ENCODE data around the gene CST7.
"Not testable (repeated sequence)": the region's sequence is repeated elsewhere in the genome, so short reads cannot be mapped to it uniquely, and the experiment has no call there.

CST7 gene

DNA sequence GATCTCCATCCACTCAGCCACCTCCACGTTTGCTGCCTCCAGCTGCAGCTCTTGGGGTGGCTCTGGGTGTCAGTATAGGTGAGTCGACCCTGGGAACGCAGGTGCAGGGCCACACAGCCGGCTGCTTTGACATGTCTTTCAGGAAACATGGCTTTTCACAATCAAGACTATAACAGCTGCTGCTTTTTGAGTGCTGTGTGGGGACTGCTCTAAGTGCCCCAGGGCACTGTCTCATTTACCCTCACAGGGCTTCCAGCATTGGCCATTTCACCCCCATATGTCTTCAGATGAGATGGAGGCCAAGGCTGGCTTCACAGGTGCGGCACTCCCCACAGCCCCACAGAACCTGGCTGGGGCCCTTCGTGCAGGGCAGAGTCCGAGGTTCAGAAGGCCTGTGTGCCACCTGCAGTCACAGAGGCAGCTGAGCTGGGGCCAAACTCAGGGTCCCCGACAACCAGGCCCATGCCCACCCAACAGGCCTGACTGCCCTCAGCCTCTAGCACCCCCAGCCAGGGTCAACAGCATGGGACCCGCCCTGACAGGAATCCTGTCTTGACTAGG lies 14.9 kb upstream of the CST7 start:
- DNase-seq (no peak), ATAC-seq (replicated peaks) (no peak)
- H3K9me3 Mint-ChIP-seq: no peaks in the 10 kb centered on the region
- no peak overlapping the region for H3K4me3 Mint-ChIP-seq
- no peaks in the 10 kb centered on the region for H3K27me3 Mint-ChIP-seq
- H3K27ac Mint-ChIP-seq: peak overlapping the region in 1 of 2 donors; percentile 49
- peaks cover 47 to 57% of the 10 kb centered on the region in 2 donors for H3K4me1 Mint-ChIP-seq (ENCODE audit: low read depth in 2 of 2)
- peaks cover 11% of the 10 kb centered on the region for H3K36me3 Mint-ChIP-seq (ENCODE audit: insufficient read depth)

- Mint-ChIP-seq H3K9me3 (no peaks in the 10 kb centered on the region), H3K4me3 (no peak overlapping the region), H3K4me1 (ENCODE audit: low read depth in 2 of 2) (peaks cover 47 to 56% of the 10 kb centered on the region in 2 donors), H3K27ac (peak overlapping the region in 1 of 2 donors; percentile 49), H3K27me3 (no peaks in the 10 kb centered on the region), H3K36me3 (ENCODE audit: insufficient read depth) (peaks cover 11% of the 10 kb centered on the region)
- DNase-seq (no peak), ATAC-seq (replicated peaks) (no peak)
Observed at GRCh38 chr20:24934716-24935115, 14.4 kb upstream of the CST7 start.

- Mint-ChIP-seq H3K27ac (peak overlapping the region in 1 of 2 donors; percentile 41), H3K27me3 (no peaks in the 10 kb centered on the region), H3K36me3 (ENCODE audit: insufficient read depth) (peaks cover 7% of the 10 kb centered on the region), H3K4me3 (no peak overlapping the region), H3K4me1 (ENCODE audit: low read depth in 2 of 2) (peaks cover 43 to 52% of the 10 kb centered on the region in 2 donors), H3K9me3 (no peaks in the 10 kb centered on the region)
- ATAC-seq (replicated peaks) (no peak), DNase-seq (no peak)
Observed at GRCh38 chr20:24935140-24935539, 13.9 kb upstream of the CST7 start.

DNA sequence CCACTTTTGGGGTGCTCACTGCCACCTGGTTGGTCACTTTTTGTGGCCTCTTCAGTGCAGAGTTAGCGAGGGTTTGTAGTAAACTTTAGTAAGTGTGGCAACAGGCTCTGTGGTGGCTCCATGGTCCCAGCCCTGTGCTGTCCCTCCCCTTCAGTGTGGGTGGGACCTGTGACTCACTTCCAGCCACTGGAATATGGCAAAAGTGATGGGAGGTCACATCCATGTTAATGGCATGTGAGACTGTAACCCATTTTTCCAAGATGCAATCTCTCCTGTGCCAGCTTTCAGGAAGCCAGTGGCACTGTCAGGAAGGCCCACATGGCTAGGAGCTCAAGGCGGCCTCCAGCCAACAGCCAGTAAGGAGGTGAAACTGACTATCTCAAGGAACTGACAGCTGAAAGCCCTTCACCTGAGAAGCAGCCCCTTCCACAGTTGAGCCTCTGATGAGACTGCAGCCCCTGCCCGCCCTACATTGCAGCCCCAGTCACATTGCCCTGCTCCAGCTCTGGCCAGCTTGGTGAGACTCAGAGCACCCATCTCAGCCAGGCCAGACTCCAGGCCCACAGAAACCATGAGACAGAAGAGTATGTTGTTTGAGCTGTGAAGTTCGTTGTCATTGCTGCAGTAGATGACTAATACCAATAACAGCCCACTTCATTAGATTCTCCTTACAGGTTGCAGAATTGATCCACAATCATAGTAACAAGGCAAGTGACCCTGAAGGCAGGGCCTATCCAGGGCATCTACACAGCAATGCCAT lies 13.1 kb upstream of the CST7 start:
- DNase-seq: no peak
- no peaks in the 10 kb centered on the region for H3K9me3 Mint-ChIP-seq
- ATAC-seq (replicated peaks): no peak
- no peak overlapping the region for H3K4me3 Mint-ChIP-seq
- H3K4me1 Mint-ChIP-seq (ENCODE audit: low read depth in 2 of 2): peaks cover 36 to 44% of the 10 kb centered on the region in 2 donors
- peak overlapping the region; percentile 41 to 49 for H3K27ac Mint-ChIP-seq
- H3K36me3 Mint-ChIP-seq (ENCODE audit: insufficient read depth): peaks cover 5% of the 10 kb centered on the region
- no peaks in the 10 kb centered on the region for H3K27me3 Mint-ChIP-seq

- Mint-ChIP-seq H3K4me3 (no peak overlapping the region), H3K27ac (peak overlapping the region; percentile 41 to 49), H3K36me3 (ENCODE audit: insufficient read depth) (no peaks in the 10 kb centered on the region), H3K4me1 (ENCODE audit: low read depth in 2 of 2) (peaks cover 28 to 37% of the 10 kb centered on the region in 2 donors), H3K27me3 (no peaks in the 10 kb centered on the region), H3K9me3 (no peaks in the 10 kb centered on the region)
- ATAC-seq (replicated peaks) (no peak), DNase-seq (no peak)
Observed at GRCh38 chr20:24936526-24937407, 12.3 kb upstream of the CST7 start.

- H3K4me3 Mint-ChIP-seq: no peak overlapping the region
- no peak for ATAC-seq (replicated peaks)
- no peaks in the 10 kb centered on the region for H3K27me3 Mint-ChIP-seq
- peaks cover 23 to 34% of the 10 kb centered on the region in 2 donors for H3K4me1 Mint-ChIP-seq (ENCODE audit: low read depth in 2 of 2)
- no peak for DNase-seq
- no peak overlapping the region for H3K27ac Mint-ChIP-seq
- H3K36me3 Mint-ChIP-seq (ENCODE audit: insufficient read depth): no peaks in the 10 kb centered on the region
- H3K9me3 Mint-ChIP-seq: no peaks in the 10 kb centered on the region
Observed at GRCh38 chr20:24937579-24937978, 11.5 kb upstream of the CST7 start.

GRCh38 chr20:24938498-24938897 lies 10.6 kb upstream of the CST7 start:
- ATAC-seq (replicated peaks): no peak
- Mint-ChIP-seq H3K27me3 (no peaks in the 10 kb centered on the region), H3K27ac (no peak overlapping the region), H3K4me1 (ENCODE audit: low read depth in 2 of 2) (peaks cover 18 to 28% of the 10 kb centered on the region in 2 donors), H3K9me3 (no peaks in the 10 kb centered on the region), H3K36me3 (ENCODE audit: insufficient read depth) (no peaks in the 10 kb centered on the region), H3K4me3 (no peak overlapping the region)
- no peak for DNase-seq

DNA sequence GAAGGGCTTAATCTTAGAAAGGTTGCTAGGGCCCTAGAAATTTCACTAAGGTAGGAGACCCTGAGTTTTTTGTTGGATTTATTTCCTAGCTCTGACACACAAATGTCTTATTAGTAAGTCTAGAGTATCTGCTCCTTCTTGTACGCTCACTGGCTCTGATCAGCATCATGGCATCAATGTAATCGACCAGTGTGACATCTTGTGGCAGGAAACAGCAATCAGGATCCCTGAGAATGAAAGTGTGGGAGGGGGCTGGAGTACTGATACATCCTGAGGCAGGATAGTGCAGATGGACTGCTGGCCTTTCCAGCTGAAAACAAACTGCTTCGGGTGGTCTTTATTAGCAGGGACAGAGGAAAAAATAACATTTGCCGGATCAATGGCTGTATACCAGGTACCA lies 10.0 kb upstream of the CST7 start:
- Mint-ChIP-seq H3K27me3 (no peaks in the 10 kb centered on the region), H3K4me3 (no peak overlapping the region), H3K9me3 (peaks cover 0 to 1% of the 10 kb centered on the region in 2 donors), H3K27ac (no peak overlapping the region), H3K4me1 (ENCODE audit: low read depth in 2 of 2) (peaks cover 17 to 28% of the 10 kb centered on the region in 2 donors), H3K36me3 (ENCODE audit: insufficient read depth) (no peaks in the 10 kb centered on the region)
- no peak for DNase-seq
- ATAC-seq (replicated peaks): no peak

- peaks cover 17 to 51% of the 10 kb centered on the region in 2 donors for H3K4me1 Mint-ChIP-seq (ENCODE audit: low read depth in 2 of 2)
- DNase-seq (no peak), ATAC-seq (replicated peaks) (no peak)
- no peaks in the 10 kb centered on the region for H3K27me3 Mint-ChIP-seq
- no peaks in the 10 kb centered on the region for H3K36me3 Mint-ChIP-seq (ENCODE audit: insufficient read depth)
- H3K9me3 Mint-ChIP-seq: peaks cover 1 to 5% of the 10 kb centered on the region in 2 donors
- no peak overlapping the region for H3K4me3 Mint-ChIP-seq
- H3K27ac Mint-ChIP-seq: peak overlapping the region in 1 of 2 donors; percentile 13
Observed at GRCh38 chr20:24942679-24943078, 6.4 kb upstream of the CST7 start.

DNA sequence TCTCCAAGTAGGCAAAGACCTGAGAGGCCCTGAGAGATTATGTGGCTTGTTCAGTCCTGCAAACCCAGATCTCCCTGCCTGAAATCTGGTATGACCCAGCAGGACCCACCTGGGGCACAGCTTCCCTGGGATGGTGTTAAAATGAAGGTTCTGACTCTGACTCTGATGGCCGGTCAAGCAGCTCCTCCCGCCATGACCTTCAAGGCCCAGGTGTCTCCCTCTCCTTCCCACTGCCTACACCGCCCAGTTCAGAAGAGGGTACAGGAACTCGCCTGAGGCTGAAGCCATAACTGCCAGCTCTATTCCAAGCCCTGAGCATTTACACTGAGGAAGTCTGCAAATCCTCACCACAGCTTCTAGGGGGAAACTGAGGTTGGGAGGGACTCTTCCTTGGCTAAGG lies 5.9 kb upstream of the CST7 start:
- DNase-seq: no peak
- Mint-ChIP-seq H3K27ac (peak overlapping the region in 1 of 2 donors; percentile 13), H3K9me3 (peaks cover 5 to 6% of the 10 kb centered on the region in 2 donors), H3K36me3 (ENCODE audit: insufficient read depth) (no peaks in the 10 kb centered on the region), H3K27me3 (no peaks in the 10 kb centered on the region), H3K4me3 (no peak overlapping the region), H3K4me1 (ENCODE audit: low read depth in 2 of 2) (peaks cover 21 to 53% of the 10 kb centered on the region in 2 donors)
- no peak for ATAC-seq (replicated peaks)

GRCh38 chr20:24943731-24944130 lies 5.3 kb upstream of the CST7 start:
- Mint-ChIP-seq H3K27me3 (no peaks in the 10 kb centered on the region), H3K4me3 (no peak overlapping the region), H3K36me3 (ENCODE audit: insufficient read depth) (peaks cover 1% of the 10 kb centered on the region), H3K4me1 (ENCODE audit: low read depth in 2 of 2) (peaks cover 26 to 56% of the 10 kb centered on the region in 2 donors), H3K9me3 (peaks cover 5 to 7% of the 10 kb centered on the region in 2 donors), H3K27ac (peak overlapping the region in 1 of 2 donors; percentile 8)
- no peak for DNase-seq
- no peak for ATAC-seq (replicated peaks)

- H3K9me3 Mint-ChIP-seq; DNase-seq; H3K27me3 Mint-ChIP-seq; ATAC-seq (replicated peaks): not testable (repeated sequence)
- Mint-ChIP-seq H3K27ac (peak overlapping the region in 1 of 2 donors; percentile 93), H3K36me3 (ENCODE audit: insufficient read depth) (peaks cover 28% of the 10 kb centered on the region), H3K4me1 (ENCODE audit: low read depth in 2 of 2) (peaks cover 37 to 63% of the 10 kb centered on the region in 2 donors), H3K4me3 (peak overlapping the region in 1 of 2 donors; percentile 29)
Observed at GRCh38 chr20:24946376-24946775, 2.7 kb upstream of the CST7 start.

DNA sequence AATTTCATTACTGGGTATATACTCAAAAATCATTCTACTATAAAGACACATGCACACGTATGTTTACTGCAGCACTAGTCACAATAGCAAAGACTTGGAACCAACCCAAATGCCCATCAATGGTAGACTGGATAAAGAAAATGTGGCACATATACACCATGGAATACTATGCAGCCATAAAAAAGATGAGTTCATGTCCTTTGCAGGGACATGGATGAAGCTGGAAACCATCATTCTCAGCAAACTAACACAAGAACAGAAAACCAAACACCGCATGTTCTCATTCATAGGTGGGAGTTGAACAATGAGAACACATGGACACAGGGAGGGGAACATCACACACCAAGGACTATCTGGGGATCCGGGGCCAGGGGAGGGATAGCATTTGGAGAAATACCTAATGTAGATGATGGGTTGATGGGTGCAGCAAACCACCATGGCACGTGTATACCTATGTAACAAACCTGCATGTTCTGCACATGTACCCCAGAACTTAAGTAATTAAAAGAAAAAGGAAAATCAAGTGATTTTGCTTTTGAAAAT lies 602 bp upstream of the CST7 start:
- not testable (repeated sequence) for H3K27me3 Mint-ChIP-seq; H3K9me3 Mint-ChIP-seq; ATAC-seq (replicated peaks); DNase-seq
- Mint-ChIP-seq H3K4me1 (ENCODE audit: low read depth in 2 of 2) (peaks cover 52 to 74% of the 10 kb centered on the region in 2 donors), H3K36me3 (ENCODE audit: insufficient read depth) (peaks cover 49% of the 10 kb centered on the region), H3K4me3 (peak overlapping the region; percentile 98 to 99), H3K27ac (peak overlapping the region; percentile 98 to 99)

All from effector memory CD8-positive, alpha-beta T cell (primary cell).